ENCODE measurements around the gene SH2D4B. TPM values are rescaled to one million over a fixed set of nuclear protein-coding genes. Genes with fewer than 3 reads are reported as not detected.

Gene SH2D4B
- total and polyA plus RNA-seq, 2 of the 13 experiments (the other 11 are each of a cell fraction or from before 2014, with no cell fraction given), result not detected

GRCh38 chr10:80497187-80498077 is 40.3 kb upstream of the SH2D4B start (continued):
- TF ChIP-seq ZNF33A (CRISPR knock-in tag; IDR thresholded peaks at IDR 0.05; ENCODE audit: borderline replicate concordance) (no peak), POLR2G (IDR thresholded peaks at IDR 0.05; ENCODE audit: low read depth, low read length) (0 out of 2 replicates have a peak, but pooled peaks have one; percentile 4), PAX8 (CRISPR knock-in tag; IDR thresholded peaks at IDR 0.05; ENCODE audit: borderline replicate concordance) (no peak), HOXD1 (CRISPR knock-in tag; IDR thresholded peaks at IDR 0.05) (no peak), MED8 (CRISPR knock-in tag; IDR thresholded peaks at IDR 0.05; ENCODE audit: insufficient replicate concordance) (no peak), ZFY (CRISPR knock-in tag; IDR thresholded peaks at IDR 0.05) (peak; percentile 38; the same call in 1 of the 2 replicates), MAX (IDR thresholded peaks at IDR 0.05) (0 out of 2 replicates have a peak, but pooled peaks have one; percentile 15), ZMYM4 (CRISPR knock-in tag; IDR thresholded peaks at IDR 0.05) (0 out of 2 replicates have a peak, but pooled peaks have one; percentile 32), ZBTB42 (CRISPR knock-in tag; IDR thresholded peaks at IDR 0.05) (0 out of 2 replicates have a peak, but pooled peaks have one; percentile 67), BCLAF1 (IDR thresholded peaks at IDR 0.05) (no peak), ARID4A (CRISPR knock-in tag; IDR thresholded peaks at IDR 0.05; ENCODE audit: borderline replicate concordance) (peak; percentile 38; the same call in 1 of the 2 replicates), TFAP4 (IDR thresholded peaks at IDR 0.05; ENCODE audit: borderline replicate concordance, low read depth) (peak; percentile 53; the same call in 1 of the 2 replicates), PCBP2 (optimal IDR thresholded peaks at IDR 0.05; ENCODE audit: low read depth, low read length, poor library complexity, severe bottlenecking) (no peak)
- TF ChIP-seq, protein P1, sequence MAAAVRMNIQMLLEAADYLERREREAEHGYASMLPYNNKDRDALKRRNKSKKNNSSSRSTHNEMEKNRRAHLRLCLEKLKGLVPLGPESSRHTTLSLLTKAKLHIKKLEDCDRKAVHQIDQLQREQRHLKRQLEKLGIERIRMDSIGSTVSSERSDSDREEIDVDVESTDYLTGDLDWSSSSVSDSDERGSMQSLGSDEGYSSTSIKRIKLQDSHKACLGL (CRISPR knock-in tag; IDR thresholded peaks at IDR 0.05), result no peak

Measured in HepG2 (cell line).